Muscle of back (tissue), 11 donors: ENCODE measurements around the gene PIK3R1. TPM values are rescaled to one million over a fixed set of nuclear protein-coding genes. Genes with fewer than 3 reads are reported as not detected.

ENCODE experiments used
- DNase-seq, 3 donors: peaks; one replicate each; pipeline versions ENCODE4 v3.0.0 to v3.0.0-alpha.2; 2013
- polyA plus RNA-seq, 10 donors: library from polyadenylated mRNA; unstranded; fragments of 120-200 nt; gene quantifications; one replicate each; pipeline ENCODE4 v1.2.1, GENCODE V29; 2013; ENCODE audit not compliant: insufficient read length in 10 of 10

Gene PIK3R1
- polyA plus RNA-seq, 10 donors: 48.5 to 75.7 (median 62.7) TPM

GRCh38 chr5:68268101-68268851 lies 52.7 kb downstream of the PIK3R1 start:
- DNase-seq: no peak

- no peak for DNase-seq
These were observed 53.2 kb downstream of the PIK3R1 start for GRCh38 chr5:68268852-68269130.

GRCh38 chr5:68269820-68270219 lies 54.3 kb downstream of the PIK3R1 start:
- DNase-seq: no peak

GRCh38 chr5:68270399-68270975 lies 54.9 kb downstream of the PIK3R1 start:
- no peak for DNase-seq

GRCh38 chr5:68271124-68271523 lies 55.6 kb downstream of the PIK3R1 start:
- DNase-seq: no peak

GRCh38 chr5:68272289-68272688 lies 56.7 kb downstream of the PIK3R1 start:
- no peak for DNase-seq

GRCh38 chr5:68273717-68274409 lies 58.3 kb downstream of the PIK3R1 start:
- peak in 1 of 3 donors; percentile 78 for DNase-seq

GRCh38 chr5:68274847-68275651 lies 59.5 kb downstream of the PIK3R1 start:
- DNase-seq: no peak

- no peak for DNase-seq
These were observed 61.2 kb downstream of the PIK3R1 start for GRCh38 chr5:68276740-68277139.

- DNase-seq: no peak
These were observed 61.9 kb downstream of the PIK3R1 start for GRCh38 chr5:68277431-68277830.

- DNase-seq: no peak
These were observed 64.4 kb downstream of the PIK3R1 start for GRCh38 chr5:68279984-68280383.

GRCh38 chr5:68282001-68282400 lies 66.4 kb downstream of the PIK3R1 start:
- DNase-seq: no peak

- DNase-seq: no peak
These were observed 68.2 kb downstream of the PIK3R1 start for GRCh38 chr5:68283766-68284165.

GRCh38 chr5:68285075-68285840 lies 69.7 kb downstream of the PIK3R1 start:
- no peak for DNase-seq

GRCh38 chr5:68285851-68286611 lies 70.5 kb downstream of the PIK3R1 start:
- DNase-seq: peak; percentile 60 to 83 (median 64)

GRCh38 chr5:68286612-68286912 lies 71.0 kb downstream of the PIK3R1 start:
- DNase-seq: no peak

GRCh38 chr5:68287631-68287975 lies 72.0 kb downstream of the PIK3R1 start:
- DNase-seq: no peak

GRCh38 chr5:68287976-68288706 lies 72.6 kb downstream of the PIK3R1 start:
- peak; percentile 58 to 92 (median 78) for DNase-seq

- no peak for DNase-seq
These were observed 73.2 kb downstream of the PIK3R1 start for GRCh38 chr5:68288707-68289134.

GRCh38 chr5:68289498-68289897 lies 73.9 kb downstream of the PIK3R1 start:
- DNase-seq: no peak
